GM18508 (cell line): Measurements from ENCODE around the gene IRAK3.

ENCODE experiments used
- ATAC-seq: cut with Tn5 transposase; IDR thresholded peaks from one replicate; pipeline ENCODE4 v1.9.1; 2021; ENCODE audit warnings: moderate number of reproducible peaks; ENCODE audit not compliant: insufficient read depth, unreplicated experiment

The IRAK3 gene

DNA sequence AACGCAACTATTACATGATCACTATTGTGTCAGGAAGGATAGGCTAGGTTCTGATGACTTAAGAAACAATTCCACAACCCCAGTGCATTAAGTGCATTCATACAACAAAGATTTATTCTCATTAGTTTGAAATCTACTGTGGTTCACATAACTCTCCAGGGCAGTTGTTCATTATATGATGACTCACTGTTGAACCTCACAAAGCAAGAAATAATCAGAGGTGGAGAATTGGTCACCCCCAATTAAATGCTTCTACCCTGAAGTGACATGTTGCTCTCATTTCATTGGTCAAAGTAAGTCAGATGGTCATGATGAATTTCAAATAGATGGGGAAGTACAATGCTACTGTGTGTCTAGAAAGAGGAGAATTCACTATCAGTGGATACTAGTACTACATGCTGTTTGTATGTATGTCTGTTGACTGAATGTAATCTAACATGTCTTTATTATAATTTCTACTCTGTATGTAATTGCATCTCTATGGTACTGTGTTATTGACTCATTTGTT lies 107.2 kb downstream of the IRAK3 start:
- no peak for ATAC-seq

GRCh38 chr12:66297080-66297479 lies 108.1 kb downstream of the IRAK3 start:
- no peak for ATAC-seq

DNA sequence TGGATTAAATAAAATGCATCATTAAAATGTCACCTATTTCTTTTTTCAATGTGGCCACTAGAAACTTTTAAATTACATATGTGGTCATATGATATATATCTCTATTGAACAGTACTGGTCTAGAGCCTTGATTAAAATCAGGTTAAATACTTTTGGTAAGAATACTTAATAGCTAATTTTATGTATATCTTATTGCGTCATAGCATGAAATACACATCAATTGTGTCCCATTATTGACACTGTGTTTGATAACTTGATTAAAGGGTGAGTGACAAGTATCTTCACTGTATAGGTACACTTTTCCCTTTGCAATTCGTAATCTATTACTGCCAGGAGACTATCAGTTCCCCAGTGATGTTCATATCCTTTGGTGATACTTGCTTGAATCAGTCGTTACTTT lies 108.9 kb downstream of the IRAK3 start:
- ATAC-seq: no peak

- peak; percentile 81 for ATAC-seq
These were observed 113.2 kb downstream of the IRAK3 start, which contains the start of gene HELB for GRCh38 chr12:66301944-66302826. TSS of gene HELB (plus strand) at chr12:66302493. CDS start at chr12:66302604, 111 bp downstream.

DNA sequence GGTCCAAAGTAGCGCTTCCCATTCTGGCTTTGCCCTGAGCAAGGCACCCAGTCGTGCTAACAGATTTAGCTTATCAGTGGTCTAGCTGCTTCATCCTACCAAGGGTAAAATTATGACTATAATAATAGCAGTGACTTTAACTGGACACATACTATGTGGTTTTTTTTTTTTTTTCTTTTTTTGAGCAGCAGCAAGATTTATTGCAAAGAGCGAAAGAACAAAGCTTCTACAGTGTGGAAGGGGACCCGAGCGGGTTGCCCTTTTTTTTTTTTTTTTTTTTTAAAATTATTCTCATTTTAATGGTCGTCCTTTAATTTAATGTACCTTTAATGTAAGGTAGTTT lies 113.8 kb downstream of the IRAK3 start:
- ATAC-seq: no peak

DNA sequence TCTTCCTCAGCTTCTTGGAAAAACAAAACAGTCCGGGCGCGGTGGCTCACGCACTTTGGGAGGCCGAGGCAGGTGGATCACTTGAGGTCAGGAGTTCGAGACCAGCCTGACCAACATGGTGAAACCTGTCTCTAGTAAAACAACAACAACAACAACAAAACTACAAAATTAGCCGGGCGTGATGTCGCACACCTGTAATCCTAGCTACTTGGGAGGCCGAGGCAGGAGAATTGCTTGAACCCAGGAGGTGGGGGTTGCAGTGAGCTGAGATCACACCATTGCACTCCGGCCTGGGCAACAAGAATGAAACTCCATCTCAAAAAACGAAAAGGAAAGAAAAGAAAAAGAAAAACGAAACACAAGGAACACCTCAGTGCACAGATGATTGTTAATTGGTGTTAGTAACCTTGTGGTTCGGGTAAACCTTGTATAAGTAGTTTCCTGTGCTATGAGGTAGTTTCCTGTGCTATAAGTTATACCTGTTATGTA lies 114.3 kb downstream of the IRAK3 start:
- ATAC-seq: peak; percentile 52
